ENCODE measurements around the gene CCDC102A.

Gene CCDC102A

GRCh38 chr16:57517397-57518367, 18.7 kb downstream of the CCDC102A start:
- no peak for DNase-seq (ENCODE audit: low spot score)

- no peak for DNase-seq (ENCODE audit: low spot score)
These were observed 19.6 kb downstream of the CCDC102A start for GRCh38 chr16:57516773-57517172.

DNA sequence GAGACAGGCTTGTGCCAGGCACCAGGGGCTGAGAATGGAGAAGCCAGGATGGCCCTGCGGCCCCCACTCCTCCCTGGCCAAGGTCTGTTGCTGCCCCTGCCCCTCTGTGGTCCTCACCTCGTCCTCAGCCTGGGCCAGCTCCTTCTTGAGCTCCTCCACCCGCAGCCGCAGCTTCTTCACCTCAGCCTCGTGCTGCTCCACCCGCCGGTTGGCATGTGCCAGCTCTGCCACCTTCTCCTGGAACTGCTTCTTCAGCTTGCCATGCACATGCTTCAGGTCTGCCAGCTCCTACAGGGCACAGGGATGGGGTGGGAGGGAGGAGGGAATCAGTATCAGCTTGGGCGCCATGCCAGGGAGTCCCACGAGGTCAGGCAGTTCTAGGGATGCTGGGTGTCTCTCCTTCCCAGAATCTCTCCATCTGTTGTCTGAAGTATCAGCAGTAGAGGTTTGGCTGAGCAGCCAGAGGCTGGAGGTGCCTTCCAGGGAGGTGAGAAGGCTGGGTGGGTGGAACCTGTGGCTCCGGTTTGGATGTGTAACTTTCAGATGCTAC, 20.1 kb downstream of the CCDC102A start:
- no peak for DNase-seq (ENCODE audit: low spot score)

DNA sequence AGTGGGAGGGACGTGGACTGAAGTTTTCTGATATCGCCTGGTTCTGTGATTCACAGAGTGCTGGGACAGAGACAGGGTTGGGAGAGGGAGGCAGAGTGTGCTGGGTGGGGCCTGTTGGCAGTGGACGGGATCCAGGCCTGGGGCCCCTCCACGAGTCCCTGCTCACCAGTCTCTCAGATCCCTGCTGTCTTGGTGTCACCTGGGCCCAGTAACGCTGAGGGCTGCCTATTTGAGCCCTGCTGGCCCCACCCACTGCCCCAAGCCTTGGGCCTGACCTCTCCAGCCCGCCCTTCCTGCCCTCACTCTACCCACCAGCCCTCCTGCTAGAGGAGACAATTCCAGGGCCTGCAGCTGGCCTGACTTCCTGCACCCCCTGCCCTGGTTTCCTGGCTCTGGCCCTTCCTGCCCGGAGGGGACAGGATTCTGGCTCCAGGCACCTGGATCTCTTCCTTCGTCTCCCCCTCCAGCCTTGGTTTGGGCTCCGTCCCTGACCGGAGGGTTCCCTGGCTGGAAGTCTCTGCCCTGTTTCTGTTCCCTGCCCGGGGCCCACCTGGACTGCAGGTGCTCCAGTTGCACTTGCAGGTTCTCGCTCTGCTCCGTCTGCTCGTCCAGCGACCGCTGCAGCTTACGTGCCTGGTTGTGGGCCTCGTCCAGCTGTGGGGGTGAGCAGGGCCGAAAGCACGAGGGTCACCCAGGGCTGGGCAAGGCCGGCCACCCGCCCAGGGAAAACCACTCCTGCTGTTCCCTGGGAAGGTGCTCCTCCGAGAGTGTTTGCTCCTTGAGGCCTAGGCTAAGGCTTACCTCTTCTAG, 21.4 kb downstream of the CCDC102A start:
- DNase-seq (ENCODE audit: low spot score) = no peak

- DNase-seq (ENCODE audit: low spot score) = no peak
These were observed 22.0 kb downstream of the CCDC102A start for GRCh38 chr16:57514371-57514770.

- no peak for DNase-seq (ENCODE audit: low spot score)
These were observed 22.8 kb downstream of the CCDC102A start for GRCh38 chr16:57513371-57514102.

DNA sequence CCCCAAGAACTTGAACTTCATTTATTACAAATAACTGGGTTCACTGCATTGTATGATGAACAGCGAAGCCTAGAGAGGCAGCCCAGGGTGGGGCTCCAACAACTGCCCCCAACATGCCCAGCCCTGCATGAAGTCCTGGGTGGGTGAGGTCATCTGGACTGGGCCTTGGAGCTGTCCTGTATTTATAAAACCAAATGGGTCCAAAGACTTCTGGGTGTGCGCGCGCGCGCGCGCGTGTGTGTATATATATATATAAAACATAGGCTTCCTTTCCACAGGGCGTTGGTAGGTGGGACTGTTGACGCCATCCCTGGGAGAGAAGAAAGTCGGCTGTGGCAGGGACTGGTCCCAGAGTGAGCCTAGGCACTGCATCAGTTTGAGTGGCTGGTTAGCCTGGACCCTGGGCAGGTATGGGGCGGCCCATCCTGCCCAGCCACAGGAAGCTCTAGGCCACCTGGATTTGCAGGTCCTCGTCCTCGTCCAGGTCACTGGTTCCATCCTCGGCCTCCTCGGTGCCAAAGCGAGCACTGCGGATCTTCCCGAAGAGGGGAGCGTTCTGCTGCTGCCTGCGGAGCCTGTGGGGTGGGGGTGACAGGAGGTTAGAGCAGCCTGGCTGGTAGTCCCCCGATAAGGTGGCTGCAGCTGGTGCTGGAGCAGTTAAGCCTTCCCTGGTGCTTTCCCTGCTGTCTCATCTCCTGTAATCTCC, 23.9 kb downstream of the CCDC102A start:
- no peak for DNase-seq (ENCODE audit: low spot score)

DNA sequence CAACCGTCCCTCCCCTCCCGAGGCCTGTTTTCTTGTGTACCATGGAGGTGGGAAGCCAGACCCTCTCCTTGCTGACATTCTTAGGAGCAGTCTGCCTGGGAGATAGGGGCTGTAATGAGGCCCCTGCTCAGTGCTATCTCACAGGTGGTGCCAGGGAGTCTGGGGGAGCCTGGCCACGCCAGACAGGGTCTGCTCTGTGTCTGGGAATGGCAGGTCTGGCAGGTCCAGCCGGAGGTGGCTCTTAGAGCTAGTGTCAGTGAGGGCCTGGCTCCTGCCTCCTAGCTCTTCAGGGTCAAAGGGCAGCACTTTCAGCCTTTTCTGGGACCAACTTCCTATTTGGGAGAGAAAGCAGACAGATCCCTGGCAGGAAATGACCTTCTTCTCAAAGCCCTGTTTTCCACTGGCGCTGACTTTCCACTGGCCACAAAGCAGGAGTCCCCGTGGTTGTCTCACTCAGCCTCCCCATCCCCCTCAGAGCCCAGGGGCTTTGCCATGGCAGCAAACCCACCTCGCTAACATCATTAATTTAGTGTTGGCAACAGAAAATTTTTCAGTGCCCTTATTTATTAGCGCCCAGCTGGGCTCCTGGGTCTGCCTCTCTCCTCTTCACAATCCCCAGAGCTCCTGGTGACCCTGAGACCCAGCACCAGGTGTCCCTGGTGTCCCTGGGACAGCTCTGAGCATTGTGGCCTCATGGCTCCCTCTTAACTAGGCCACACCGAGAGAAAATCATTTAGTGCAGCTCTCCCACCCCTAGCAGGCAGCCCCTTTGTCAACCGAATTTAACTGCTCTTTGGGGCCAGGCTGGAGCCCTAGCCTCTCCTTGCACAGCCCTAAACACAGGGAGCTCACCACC, 26.1 kb downstream of the CCDC102A start:
- DNase-seq (ENCODE audit: low spot score) = no peak

DNA sequence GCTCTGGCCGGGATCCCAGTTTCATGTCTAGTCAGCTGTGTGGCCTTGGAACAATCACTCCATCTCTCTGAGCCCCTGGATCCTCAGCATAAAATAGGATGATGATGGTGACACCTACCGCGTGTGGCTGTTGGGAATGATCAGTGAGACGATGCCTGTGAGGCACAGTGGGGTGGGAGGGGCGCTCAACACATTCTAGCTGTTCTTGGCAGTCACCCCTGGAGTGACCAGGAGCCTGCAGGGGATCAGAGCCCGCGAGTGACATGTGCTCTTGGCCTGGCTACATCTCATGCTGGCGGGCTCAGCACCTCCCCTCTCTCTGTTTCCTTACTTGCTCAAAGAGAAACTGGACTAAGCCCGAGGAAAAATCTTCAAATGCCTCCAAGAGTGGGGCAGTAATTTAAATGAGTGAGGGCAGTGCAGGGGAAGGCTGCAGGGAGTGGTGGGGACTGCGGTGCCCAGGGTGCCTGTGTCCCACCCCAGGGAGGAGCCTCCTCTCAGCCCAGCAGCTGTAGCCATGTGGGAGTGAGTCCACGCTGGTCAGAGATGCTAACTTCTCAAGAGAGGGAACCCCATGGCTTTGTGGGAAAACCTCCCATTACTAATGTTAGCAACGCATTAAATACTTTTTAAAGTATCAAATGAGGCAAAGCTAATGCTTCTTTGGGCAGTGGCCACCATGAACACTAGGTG, 27.0 kb downstream of the CCDC102A start:
- DNase-seq (ENCODE audit: low spot score) = no peak

GRCh38 chr16:57508035-57508425, 28.3 kb downstream of the CCDC102A start:
- DNase-seq (ENCODE audit: low spot score) = no peak

- no peak for DNase-seq (ENCODE audit: low spot score)
These were observed 29.0 kb downstream of the CCDC102A start for GRCh38 chr16:57507136-57508034.

GRCh38 chr16:57505169-57505568, 31.2 kb downstream of the CCDC102A start:
- no peak for DNase-seq (ENCODE audit: low spot score)

DNA sequence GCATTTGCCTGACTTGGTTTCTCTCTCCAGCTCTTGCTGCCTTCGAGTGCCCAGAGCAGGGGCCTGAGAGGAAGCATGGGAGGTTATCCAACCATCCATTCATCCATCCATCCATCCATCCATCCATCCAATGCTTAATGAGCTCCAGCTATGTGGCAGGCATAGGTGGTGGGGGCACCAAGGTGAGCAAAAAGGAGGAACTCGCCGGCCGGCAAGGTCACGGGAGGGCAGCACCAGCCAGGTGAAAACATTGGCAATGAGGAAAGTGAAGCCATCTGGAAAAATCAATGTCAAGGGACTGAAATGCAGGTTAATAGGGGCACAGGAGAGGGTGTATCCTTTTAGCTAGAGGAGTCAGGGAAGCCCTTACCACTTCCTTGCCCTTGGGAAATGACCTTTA, 31.9 kb downstream of the CCDC102A start:
- no peak for DNase-seq (ENCODE audit: low spot score)

GRCh38 chr16:57504001-57504400, 32.4 kb downstream of the CCDC102A start:
- DNase-seq (ENCODE audit: low spot score) = no peak

DNA sequence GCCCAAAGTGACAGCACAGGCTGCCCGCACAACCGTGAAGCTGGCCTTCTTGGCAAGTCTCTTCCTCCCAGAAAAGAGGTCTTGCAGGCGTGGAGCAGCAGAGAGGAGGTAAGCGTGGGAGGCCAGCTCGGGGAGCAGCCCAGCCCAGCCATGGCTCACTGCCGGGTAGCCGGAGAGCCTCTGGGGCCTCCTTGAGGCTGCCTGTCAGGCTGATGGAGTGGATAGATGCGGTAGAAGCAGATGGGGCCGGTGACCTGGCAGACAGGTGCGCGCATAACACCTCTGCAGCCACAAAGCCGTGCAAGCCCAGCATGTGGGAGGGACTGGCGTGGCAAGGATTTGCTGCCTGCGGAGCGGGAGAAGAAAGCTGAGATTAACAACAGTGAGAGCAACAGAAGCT, 33.0 kb downstream of the CCDC102A start:
- no peak for DNase-seq (ENCODE audit: low spot score)

DNA sequence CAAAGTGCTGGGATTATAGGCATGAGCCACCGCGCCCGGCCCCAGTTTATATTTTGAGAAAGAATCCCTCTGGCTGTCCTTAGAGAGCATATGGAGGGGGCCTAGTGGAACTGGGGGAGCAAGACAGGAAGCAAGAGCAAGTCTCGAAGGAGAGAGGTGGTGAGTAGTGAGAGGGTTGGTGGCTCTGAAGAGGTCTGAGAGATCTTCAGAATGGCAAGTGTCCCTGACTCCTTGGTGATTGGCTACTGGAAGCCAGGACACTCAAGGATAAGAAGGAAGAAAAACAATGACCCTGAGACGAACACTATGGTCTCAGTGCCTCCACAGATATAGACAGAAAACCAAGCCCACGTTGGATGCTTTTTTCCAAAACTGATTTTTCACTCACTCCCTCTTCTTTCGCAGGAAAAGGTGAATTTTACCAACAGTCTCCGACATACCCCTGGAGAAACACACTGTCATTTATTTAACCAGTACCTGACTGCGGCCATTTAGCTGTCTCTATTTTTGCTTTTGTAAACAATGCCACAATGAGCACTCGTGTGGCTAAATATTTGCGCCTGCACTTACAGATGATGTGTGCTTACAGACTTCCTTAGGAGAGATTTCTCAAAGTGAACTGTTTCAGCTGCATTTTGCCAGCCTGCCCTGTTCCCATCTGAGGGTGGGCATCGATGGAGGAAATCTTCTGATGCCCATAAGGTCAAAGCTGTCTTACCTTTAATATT, 34.2 kb downstream of the CCDC102A start:
- no peak for DNase-seq (ENCODE audit: low spot score)

DNA sequence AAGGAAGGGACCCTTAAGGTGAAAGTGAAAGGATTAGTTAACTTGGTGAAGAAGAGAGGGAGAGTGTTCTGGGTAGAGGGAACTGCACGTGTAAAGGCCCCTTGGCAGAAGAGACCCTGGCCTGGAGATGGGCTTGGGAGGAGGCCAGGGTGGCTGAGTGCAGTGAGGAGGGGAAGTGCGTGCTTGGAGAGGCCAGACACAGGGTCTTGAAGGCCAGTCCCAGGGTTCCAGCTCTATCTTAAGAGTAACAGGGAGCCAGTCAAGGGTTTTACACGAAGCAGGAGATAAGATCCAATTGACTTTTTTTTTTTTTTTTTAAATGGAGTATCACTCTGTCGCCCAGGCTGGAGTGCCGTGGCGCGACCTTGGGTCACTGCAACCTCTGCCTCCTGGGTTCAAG, 34.9 kb downstream of the CCDC102A start:
- DNase-seq (ENCODE audit: low spot score) = no peak

GRCh38 chr16:57500578-57501111, 35.7 kb downstream of the CCDC102A start:
- no peak for DNase-seq (ENCODE audit: low spot score)
